NCI-H1105 treated with DMSO at 0.1 percent for 48 hours (cell line): Measurements from ENCODE around the gene ANKDD1B.

Experiments used
- DNase-seq: peaks from one replicate; lab custom pipeline; 2025; lab: John Stamatoyannopoulos, UW

The ANKDD1B gene

DNA sequence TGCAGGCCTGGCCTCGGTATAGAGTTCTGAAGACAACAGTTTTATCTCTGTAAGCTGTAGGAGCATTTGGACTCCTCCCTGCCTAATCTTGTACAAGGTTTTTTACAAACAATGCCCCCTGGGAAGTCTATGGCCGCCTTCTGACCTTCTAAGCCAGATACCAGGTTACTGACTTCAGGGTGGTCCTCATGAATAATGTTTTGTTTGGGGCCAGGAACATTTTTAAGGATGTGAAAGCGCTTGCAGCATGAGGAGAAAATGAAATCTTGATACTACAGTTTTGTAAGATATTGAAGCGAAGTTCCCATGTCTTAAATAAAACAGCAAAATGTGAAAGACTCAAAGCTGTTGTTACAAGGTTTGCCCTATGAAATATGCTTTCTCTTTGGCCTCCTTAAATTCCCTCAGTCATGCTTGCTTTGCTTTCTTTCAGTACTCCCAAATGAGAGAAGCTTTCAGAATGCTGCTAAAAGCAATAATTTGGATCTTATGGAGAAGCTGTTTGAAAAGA, 5.2 kb downstream of the ANKDD1B start:
- DNase-seq, result no peak

DNA sequence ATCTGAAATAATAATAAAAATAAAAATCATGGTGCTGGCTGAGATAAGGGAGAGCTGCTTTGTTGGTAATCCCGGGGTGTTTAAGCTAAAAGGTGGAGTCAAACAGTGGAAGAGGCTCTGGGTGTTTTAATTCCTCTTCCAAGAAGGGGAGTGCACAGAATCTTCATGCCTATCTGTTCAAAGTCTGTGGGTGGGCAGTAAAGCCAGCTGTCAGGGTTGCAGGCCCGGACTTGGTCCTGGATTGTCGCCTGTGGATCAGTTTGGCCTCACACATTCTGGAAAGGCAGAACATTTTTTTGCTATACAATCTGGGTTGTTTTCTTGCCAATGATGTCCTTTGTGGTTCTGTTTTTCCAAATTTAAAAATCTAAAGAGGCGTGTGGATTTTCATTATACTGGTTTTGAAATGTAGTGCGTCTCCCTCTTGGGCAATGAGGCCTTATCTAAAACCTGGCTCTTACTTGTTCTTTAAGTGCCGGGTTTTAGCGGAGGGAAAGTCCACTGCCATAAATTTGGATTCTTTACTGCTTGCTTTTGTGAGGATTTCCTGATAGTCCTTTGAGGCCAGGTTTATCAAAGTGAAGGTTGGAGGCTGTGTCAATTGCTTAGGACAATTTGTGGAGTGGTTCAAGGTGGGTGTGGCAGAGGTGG, 5.8 kb downstream of the ANKDD1B start:
- DNase-seq, result no peak

DNA sequence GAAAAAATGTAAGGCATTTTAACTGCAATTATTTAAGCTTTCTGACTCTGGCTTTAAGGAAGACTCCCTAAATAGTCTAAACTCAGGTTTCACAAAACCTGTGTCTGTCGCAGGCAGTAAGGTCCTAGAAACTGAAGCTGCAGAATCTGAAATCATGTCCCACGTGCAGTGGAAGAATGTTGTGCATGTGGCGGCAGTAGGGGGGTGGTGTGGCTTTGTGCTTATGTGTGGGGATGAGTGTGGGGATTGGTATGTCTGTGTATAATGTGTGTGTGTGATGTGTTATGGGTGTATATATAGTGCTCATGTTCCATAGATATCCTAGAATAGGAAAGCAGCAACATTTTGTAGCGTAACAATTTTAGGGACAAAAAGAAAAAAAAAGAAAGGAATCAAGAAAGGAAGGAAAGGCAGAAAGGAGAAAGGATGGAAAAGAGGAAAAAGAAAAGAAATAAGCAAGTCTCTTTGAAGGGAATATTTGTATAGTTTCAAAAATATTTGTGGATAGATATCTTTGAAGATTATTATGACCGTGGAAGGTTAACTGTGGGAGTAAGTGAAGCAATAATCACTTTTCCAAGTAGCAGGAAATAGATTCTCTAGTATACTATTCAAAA, 6.6 kb downstream of the ANKDD1B start:
- no peak for DNase-seq

DNA sequence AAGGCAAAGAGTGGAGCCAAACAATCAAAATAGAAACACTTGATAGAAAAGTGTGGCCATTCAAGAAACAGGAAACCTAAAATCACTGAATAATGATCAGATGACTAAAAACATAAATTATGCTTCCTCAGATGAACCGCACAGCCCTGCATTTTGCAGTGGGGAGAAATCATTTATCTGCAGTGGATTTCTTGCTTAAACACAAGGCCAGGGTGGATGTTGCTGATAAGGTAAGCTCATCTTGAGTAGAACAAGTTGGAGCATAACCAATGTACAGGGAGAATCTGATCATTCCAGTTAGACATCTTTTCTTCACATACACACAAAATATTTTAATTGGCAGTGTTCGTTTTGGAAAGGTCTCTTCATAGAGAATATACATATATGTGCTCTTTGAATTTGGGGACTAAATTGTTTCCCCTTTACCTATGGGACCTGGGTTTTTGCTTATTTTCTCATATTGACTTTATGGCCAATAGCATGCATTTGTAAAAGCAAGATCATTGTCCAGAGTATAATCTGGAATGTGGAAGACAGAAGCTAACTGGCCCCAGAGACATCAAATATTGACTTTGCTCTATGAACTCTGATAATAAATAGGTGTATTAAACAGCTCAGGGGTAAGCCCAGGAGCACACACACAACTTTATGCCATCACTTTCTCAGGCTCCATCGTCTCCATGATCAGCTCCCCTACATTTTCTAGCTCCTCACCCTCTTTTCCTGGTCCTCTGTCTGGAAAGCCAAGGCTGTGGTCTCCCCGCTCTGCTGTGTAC, 9.1 kb downstream of the ANKDD1B start:
- no peak for DNase-seq

DNA sequence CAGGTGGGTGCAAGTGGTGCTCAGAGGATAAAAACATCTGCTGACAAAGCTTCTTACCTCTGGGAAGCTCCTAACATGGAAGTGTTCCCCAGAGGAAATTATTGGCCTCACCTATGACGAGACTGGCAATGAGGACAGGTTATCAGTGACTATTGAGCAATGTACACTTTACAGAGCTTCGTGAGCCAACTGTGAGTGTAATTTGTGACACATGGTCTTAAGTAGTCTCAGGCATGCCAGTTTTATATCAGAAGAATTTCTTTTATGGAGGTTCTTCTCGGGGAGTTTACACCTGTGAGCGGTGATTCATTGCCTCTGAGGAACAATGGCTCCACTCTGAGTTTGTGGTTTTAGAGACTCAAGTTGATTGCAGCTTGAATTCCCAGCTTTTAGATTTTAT, 11.3 kb downstream of the ANKDD1B start:
- no peak for DNase-seq

DNA sequence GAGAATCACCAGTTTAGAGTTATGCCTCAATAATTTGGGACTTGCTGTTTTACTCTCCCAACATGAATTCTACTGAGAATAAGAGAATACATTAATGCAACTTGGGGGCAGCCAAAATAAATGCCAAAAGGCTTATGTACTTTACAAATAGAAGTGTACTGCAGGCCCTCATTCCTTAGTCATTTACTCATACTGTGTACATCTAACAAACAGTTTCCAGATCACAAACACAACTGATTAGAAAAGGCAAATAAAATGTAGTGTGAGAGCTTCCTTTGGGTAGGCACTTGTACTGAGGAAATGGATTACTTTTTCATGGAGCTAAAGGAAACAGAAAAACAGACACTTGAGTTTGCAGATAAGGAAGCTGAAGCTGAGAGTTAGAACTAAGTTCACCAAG, 12.6 kb downstream of the ANKDD1B start:
- no peak for DNase-seq

DNA sequence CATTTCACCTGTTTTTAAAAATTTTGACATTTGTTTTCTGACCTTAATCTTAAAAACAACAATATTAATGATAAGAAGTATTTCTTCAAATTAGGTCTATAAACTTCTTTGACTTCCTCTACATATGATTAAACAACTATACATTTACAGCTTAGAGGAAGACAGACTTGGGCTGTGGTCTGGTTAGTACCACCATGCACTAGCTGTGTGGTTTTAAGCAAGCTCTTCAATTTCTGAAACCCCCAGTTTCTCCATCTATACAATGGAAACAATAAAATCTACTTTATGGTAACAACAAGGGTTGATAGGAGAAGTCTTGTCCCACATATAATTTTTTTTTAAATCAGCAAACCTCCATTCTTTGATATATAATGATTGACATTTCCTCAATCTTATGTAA, 15.7 kb downstream of the ANKDD1B start:
- DNase-seq, result no peak

DNA sequence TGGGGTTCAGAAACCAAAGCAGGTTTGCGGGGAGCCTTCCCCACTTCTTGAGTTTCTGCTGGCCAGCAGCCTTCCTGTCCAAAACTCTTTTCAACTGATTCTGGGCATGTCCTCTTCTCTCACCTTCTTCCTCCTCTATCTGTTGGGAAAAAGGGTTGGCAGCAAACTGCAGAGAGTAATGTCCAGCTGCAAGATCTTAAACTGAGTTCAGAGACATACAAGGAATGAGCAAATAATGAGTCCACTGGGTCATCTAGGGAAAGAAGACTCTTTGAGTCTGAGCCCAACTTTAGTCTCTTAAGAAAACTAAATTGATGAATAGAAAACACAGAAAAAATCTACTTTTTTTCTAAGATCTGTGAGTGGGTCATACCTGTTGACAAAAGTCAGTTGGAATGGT, 16.5 kb downstream of the ANKDD1B start:
- DNase-seq, result no peak

DNA sequence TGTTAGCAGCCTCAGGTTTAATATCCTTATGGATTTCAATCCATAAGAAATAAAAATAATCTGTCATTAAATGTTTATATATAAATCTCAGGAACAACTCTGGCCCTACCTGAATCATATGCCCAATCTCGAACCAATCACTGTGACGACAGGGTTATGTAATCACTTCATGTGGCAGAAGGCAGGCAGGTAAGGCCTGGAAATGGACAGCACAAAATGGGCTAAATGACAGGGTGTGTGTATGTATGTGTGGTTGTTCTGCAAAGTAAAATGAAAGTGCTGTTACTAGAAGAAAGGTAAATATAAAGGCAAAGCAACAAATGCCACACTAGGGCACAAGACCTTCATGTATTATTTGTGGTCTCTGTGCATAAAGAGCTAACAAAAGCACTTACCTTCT, 19.6 kb downstream of the ANKDD1B start:
- DNase-seq, result no peak

DNA sequence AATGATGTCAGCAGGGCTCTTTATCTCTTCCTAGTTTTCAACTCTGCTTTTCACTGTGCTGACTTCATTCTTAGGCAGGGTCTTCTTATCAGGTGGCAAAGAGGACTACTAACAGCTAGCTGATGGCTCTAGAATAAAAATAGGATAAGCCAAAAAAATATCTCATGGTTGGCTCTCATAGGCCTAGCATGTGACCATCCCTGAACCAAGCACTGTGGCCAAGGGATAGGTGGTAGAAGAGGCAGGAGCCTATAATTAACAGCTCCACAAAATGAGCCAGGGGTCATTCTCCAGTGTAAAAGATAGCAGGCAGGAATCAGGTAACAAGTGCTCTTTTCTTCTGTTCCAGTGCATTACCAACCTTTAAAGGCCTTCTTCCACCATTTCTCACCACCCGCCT, 21.1 kb downstream of the ANKDD1B start:
- DNase-seq, result no peak

DNA sequence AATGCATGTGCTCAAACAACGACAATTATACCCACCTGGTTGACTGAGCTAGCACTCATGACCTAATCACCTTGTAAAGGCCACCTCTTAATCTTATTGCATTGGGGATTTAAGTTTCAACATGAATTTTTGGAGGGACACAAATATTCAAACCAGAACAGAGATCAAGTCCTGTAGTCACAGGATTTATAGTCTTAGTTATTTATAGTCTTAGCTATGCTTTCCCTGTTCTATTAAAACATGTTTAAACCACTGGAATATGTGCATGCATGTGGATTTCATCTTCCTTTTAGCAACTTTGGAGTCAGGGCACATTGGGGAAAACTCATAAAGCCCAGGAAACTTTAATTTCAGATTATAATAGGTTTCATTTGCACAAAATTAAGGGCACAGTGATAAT, 26.7 kb downstream of the ANKDD1B start:
- DNase-seq, result no peak

DNA sequence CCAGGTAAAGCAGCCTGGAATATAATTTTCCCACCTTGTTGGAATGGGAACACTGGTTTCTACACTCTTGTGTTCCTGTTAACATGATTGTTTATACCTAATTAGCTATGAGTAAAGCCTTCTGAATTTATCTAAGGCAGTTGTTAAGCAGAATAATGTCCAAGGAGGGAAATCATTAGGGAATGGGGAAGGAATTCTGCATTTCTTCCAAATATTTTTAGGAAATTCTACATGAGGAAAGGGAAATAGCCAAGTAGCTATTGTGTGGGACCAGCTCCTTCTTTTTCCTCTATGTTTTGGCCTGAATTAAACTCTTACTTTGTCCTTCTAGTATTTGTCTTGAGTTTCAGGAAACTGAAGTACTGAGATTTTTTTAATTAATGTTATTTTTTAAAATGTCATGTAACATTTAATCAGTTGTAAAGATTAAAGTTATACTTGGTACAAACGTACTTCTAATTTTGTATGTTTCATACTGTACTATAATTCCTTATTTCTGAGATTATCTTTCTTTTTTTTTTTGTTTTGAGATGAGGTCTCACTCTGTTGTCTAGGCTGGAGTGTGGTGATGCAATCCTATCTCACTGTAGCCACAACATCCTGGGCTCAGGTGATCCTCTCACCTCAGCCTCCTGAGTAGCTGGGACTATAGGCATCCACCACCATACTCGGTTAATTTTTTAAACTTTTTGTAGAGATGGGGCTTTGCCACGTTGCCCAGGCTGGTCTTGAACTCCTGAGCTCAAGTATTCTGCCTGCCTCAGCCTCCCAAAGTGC, 28.5 kb downstream of the ANKDD1B start:
- DNase-seq, result no peak

DNA sequence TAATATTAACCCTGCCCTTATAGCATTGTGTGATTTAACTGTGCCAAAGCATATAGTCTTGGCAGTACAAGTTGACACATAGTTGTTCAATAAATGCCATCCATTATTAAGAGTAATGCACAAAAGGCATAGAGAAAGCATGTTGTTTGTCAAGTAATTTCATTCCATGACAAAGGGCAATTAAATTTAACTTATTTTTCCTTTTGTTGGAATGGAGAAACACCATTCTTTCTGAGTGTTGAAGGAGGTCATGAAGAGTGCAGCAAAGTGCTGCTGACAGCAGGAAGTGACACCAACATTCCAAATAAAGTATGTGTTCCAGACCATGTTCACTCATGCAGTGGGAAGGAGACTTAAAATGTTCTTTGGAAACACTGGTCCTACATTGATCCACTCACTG, 29.1 kb downstream of the ANKDD1B start:
- no peak for DNase-seq

DNA sequence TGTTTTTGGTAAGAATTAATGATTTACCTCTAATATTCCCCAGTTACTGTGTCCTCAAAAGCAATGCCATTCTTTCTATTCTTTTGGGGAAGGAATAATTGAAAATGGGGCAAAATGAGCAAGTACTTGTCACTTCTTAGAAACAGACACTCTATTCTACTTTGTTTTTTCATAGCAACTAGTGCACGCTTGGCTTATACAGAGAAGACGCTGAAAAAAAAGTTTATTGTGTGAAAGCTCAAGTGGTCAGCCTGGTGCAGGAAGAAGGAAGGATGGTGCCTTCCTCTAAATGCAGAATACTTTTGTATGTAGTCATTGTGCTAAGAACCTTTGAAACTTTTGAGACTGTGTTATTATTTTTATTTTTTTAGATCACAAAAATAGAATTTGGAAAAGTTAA, 29.6 kb downstream of the ANKDD1B start:
- no peak for DNase-seq

DNA sequence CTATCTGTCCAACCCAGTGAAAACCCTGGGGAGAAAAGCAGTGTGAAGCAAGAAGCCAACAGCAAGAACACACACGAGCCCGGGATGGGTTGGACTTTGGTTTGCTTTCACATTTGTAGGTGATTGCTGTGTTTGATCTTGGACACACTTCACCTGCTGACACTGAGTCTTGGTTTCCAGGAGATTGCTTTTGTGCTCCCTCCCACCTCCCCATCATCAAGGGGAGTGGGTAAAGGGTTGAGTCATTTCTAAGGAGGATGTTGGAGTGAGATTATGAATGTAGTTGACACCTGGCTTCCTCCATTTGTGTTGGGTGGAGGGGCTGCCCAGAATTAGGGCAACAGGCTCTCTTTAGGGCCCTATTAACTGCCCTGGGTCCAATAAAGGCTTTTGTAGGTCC, 37.5 kb downstream of the ANKDD1B start:
- no peak for DNase-seq

DNA sequence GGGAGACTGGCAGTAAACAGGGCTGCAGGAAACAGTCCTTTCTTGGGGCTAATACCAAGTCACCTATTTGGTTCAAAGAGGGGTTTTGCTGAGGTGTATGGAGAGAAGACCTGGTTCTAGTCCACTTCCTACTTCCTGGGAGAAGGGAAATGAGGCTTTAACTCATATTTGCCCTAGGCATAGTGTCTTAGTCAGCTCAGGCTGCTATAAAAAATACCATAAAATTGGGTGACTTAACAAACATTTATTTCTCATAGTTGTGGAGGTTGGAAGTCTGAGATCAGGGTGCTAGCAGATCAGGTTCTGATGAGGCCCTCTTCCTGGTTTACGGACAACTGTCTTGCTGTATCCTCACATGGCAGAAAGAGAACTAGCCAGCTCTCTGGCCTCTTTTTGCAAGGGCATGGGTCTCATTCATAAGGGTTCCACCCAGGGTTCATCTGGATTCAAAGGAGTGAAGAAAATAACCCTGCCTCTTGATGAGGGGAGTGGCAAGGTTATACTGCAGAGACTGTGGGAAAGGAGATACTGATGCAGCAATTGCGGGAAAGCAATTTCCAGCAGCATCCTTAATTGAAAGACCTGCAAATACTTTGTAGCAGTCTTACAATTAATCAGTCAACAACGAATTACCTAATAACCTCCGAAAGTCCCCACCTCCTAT, 40.5 kb downstream of the ANKDD1B start:
- no peak for DNase-seq

DNA sequence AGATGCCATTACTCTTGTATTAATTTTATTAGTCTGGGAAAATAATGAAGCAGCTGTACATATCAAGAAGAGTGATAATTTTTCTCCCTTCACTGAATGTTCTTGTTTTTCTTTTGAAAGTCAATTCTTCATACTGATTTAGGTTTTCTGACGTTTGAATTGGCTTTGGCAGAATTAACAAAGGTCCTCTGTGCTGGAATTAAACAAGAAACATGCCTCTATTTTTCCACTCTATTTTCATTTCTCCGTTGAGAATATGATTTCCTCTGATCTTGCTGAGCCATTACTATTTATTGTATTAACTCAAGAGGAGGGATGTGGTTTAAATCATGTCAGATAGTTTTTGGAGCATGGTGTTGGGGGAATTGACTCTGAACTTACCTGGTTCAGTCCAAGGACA, 42.3 kb downstream of the ANKDD1B start:
- DNase-seq, result no peak

DNA sequence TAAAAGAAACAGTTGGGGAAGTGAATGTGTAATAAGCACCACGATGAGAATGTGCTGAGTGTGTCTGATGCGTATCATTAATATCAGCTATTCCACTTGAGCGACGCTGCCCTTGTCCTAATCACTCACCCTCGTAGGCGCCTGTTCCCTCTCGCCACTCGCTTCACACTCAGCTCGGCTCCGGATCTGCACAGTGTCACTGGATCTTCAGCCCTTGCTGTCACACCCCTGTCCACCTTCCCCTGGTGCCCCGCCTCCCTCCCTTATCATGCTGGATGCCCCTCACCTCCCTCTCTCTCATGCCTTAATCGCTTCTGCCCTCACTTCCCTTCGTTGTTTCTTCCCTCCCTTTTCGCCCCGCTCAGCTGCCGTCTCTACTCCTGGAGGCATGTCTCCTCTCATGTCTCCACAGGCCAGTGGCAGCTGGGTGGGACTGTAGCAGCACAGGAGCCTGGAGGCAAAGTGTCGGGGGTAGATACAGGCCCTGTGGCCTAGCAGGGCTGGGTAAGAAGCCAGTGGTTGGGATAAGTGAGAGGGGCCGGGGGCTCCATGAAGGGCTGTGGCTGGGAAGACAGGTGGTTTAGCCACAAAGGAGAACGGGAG, 43.5 kb downstream of the ANKDD1B start:
- DNase-seq, result no peak

DNA sequence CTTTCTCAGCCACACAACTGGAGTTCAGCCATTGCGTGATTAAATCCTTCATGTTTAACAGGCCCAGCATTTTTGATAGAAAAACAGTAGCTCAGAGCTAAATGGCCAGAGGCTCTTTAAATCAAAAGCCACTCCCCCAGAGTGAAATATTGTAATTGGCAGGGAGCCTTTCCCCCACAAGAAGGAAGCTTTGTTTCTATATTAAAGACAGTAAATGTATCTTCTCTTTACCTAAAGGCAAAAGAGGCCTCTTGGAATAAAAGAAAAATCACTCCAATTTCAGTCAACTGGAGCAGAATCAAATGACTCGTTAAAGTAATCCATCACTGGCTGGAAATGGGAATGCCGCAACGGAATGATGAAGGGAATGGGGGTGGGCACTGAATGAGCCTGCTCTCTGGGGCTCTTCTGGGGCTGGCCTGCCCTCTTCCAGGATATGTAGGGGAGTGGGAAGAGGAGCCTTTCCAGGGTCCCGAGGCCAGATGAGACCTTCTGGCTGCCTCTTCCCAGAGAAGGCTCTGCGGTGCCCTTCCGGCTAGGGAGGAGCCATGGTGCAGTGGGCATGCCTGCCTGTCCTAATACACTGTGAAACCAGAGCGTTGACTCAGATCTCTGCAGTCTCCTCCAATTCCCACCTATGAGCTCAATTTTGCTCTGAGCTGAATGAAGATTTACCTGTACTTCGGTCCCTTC, 45.2 kb downstream of the ANKDD1B start:
- peak; percentile 10 for DNase-seq

DNA sequence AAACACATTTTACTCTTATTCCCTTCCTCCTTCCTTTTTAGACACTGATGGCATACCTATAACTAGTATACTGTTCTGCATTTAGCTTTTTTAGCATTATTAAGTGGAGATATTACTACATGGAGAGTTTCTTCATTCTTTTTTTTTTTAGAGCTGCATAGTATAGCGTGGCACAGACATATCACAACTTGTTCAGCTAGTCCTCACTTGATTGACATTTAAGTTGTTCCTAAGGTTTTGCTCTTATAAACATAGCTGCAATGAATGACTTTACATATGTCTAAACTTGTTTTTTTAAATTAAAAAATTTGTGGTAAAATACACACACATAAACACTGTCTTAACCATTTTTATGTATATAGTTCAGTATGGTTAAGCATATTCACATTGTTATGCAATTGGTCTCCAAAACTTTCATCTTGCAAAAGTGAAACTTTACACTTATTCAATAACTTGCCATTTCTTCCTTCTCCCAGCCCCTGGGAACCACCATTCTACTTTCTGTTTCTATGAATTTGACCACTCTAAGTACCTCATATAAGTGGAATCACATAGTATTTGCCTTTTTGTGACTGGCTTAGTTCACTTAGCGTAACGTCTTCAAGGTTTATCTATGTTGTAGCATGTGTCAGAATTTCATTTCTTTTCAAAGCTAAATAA, 48.7 kb downstream of the ANKDD1B start:
- DNase-seq, result no peak
